Stimulated activated CD8-positive, alpha-beta memory T cell treated with anti-CD3 and anti-CD28 coated beads, Interleukin-4, amount 100 ng/mL, for 1 hour (primary cell): ENCODE data around the gene KCNH2.

Experiments
- DNase-seq, 2 donors: peaks; one replicate each; pipeline ENCODE4 v3.0.0-alpha.2; 2020; ENCODE audit warnings: low read depth in 2 of 2, low spot score in 1 of 2

Gene KCNH2

DNA sequence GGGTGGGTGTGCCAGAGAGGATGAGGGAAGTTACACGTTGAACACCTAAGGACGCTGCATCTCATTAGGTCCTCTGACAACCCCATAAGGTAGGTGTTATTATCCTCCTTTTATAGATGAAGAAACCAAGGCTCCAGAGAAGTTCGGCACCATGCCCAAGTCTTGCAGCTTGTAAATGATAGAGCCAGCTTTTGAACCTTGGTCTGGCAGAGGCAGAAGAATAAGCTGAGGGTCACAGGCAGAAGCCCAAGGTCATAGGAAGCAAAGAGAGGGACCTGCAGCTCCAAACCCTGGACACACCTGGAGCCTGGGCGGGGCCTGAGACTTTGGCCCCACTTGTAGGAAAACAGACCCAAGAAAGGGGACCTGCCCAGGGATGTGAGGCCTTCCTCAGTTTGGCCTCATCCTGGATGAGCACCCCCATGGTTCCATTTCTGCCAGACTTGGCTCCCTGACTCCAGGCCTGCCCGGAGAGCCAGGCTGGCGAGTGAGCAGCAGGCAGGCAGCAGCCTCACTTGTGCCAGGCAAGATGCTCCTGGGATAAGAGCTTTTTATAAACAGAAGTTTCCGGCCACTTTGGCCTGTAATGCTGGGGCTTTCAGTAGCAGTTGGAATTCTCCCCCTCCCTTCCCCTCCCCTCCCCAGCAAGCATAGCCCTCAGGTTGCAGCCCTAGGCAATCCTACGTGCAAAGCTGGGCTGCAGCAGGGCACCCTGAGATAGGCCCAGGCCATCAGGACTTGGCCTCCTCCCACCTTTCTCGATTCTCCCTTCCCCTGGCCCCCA is 2.4 kb downstream of the KCNH2 start:
- no peak for DNase-seq

DNA sequence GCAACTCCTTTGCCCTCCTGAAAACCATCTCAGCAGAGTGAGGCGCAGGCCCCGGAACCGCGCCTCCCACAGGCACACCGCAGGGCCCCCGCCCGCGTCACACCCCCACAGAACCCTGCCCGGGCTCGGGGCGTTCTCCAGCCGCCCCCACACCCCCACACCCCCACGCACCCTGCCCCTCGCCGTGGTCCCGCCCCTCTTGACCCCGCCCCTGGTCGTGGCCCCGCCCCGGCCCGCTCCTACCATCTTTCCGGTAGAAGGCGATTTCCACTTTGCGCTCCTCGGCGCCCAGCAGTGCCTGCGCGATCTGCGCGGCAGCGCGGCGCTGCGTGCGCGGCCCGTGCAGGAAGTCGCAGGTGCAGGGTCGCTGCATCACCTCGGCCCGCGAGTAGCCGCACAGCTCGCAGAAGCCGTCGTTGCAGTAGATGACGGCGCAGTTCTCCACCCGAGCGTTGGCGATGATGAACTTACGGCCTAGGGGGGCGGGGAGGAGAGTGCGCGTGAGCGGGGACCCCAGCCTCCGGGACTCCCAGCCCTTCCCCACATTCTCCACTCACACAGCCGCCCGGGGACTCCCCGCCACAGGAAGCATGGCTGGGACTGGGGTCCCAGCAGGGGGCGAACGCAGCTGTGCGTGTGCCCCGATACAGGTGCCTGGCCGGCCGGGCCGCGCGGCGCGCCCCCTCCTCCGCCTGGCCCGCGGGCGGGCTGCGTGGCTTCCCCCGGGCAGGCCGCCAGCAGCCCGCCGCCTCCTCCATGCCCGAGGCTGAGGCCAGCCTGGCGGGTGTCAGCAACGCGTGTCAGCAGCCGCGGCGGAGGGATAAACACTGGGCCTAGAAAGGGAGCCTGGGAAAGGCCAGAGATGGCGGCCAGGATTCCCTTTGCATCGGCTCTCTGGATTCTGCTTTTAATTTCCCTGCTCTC is 3.4 kb downstream of the KCNH2 start:
- peak; percentile 41 to 68 for DNase-seq

DNA sequence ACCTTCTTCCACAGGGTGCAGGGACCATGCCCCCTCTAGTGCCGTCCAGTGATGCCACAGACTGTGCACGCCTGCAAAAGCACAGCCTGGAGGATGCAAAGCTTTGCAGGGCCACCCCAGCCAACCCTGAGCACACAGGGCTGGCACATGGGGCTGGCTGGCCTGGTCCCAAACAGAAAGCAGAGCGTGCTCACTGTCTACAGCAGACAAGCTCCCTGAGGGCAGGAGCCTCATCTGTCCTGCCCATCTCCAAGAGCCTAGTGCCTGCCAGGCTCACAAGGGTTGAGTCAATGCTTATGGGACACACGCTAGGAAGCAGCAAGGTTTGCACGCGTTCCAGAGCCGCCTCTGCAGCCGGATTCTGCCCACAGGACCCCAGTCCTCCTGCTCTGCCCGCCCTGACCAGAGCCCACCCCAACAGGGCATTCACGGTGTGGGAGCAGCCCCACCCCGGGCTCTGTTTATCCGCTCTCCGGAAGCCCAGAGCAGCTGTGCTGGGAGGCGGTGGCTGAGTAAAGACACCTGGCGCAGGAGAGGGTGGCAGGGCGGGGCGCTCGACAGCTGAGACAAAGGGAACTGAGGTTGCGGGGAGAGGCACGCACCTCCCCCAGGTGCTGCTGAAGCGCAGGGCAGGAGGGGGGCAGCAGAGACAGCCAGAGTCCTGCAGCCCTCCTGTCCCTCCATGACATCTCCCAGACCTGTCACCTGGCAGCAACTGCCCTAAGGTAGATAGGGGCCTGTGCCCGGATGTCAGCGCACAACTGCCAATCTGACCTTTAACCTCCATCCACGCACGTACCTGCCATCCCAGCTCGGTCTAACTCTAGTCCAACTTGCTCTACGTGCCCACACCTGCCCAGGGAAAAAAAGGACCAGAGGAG is 4.3 kb downstream of the KCNH2 start:
- no peak for DNase-seq

DNA sequence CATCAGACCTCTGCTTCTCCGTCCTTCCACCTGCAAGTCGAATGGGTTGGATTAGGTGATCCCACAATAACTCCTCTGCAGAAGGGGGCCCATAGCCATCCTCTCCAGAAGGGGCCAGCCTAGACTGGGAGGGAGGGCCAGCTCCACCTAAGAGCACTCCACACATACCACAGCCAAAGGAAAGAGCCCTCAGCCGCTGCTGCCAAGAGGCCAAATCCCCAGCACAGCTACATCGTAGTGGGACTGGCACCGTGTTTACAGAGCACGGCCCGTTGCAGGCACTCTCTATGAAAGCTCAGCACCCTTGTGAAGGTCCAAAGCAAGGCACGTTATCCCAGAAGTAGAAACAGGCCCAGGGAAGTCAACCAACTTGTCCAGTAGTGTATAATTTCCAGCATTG is 5.4 kb downstream of the KCNH2 start:
- DNase-seq = no peak

DNA sequence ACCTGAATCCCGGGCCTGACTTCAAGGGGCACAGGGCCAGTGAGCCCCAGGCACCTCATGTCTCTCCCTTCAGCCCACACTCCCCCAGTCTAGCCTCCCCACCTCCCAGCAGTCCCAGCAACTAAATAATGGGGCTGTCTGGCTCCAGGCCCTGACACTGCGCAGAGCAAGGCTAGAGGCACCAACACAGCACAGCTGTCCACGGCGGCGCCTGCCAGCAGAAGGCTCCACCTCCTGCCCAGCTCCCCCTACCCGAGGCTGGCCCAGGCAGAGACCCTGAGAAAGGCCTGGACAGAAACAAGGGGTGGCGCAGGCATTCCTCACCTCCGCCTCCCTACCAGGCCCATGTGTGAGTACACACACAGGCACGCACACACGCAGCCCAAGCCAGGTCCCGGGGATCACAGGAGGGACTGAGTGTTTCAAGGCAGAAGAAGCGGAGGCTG is 6.1 kb downstream of the KCNH2 start:
- DNase-seq = no peak

DNA sequence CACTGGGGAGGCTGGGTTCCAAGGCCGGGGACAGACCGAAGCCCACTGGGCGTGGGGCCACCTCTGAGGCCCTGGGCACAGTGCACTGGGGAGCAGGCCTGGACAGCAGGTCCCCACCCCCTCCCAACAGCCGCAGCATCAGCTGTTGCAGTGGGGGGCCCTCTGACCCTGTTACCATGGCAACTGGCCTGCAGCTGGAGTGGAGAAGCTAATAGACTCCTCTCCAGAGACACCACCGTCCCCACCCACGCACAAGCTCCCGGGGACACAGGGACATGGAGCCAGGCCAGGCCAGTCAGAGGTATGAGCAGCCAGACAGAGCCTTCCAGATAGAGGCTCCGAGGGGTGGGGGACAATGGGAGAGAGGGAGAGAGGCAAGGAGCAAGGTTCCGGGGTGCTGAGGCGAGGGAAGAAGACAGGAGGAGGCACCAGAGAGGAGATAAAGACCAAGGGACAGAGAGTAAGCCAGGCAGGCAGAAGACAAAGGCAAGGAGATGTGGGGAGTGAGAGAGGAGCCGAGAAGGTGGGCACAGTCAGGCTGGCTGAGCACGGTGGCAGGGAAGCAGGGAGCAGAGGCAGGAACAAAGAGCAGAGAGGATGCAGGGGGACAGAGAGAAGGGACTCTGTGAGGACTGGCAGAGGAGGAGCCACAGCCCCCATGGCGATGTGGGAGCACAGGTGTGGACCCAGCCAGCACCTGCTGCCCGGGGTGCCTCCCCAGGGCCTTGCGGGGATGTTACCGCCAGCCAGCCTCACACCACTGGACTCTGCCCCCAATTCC is 6.7 kb downstream of the KCNH2 start:
- no peak for DNase-seq

DNA sequence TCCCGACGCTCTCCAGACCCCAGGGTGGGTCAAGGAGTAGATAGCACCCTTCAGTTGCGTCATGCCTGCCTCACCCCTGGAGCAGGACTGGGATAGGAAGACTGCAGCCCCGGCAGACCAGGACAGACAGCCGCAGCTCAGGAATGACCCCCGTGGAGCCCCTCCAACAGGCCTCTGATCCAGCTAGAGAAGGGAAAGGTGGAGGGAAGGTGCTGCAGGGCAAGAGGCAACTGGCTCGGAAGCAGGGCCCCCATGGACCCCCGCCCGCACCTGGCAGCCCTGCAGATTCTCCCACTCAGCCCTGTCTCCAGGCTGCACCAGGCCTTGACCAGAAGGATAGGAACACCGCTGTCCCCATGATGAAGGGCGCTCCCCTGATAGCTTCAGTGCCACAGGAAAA is 7.7 kb downstream of the KCNH2 start:
- DNase-seq = no peak

DNA sequence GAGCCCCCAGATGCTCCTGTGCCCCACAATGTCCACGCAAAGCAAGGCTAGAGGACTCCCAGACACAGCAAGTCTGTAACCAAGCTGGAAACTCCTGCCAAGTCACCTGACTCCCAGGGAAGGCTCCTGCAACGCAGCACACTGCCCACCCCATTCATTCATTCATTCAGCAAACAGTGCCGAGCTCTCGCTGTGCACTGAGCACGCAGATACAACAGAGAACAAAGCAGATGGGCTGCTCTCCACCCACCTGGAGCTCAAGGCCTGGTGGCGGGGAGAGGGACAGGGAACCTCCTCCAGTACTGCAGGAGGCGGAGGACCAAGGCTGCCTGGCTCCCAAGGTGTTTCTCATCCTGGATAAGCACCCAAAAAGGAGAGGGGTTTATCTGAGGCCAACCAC is 8.6 kb downstream of the KCNH2 start:
- DNase-seq = no peak

DNA sequence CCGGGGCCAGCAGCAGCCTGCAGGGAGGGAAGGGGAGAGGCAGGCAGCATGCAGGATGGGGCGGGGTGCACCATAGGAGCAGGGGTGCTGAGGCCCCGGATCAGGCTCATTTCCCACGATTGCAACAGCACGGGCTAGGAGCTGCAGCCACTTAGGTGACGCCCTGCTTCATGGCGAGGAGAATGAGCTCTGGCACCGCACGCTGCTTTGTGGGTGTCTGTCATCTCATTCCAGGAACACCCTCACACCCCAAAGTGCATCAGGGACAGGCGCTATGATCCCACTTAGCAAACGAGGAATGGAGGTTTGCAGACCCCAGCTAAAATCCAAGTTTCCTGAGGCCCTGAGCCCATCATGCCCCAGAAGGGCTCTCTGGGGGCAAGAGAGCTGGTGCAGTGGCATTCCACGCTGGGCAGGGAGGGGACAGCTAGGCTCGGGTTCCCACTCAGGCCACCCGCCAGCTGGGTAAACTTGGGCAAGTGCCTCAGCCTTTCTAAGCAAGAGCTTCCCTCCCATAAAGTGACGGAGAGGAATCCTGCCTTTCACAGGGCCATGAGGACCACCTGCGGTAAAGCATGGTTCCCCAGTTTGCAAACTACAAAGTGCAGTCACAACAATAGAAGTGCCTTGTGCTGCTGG is 9.3 kb downstream of the KCNH2 start:
- no peak for DNase-seq

DNA sequence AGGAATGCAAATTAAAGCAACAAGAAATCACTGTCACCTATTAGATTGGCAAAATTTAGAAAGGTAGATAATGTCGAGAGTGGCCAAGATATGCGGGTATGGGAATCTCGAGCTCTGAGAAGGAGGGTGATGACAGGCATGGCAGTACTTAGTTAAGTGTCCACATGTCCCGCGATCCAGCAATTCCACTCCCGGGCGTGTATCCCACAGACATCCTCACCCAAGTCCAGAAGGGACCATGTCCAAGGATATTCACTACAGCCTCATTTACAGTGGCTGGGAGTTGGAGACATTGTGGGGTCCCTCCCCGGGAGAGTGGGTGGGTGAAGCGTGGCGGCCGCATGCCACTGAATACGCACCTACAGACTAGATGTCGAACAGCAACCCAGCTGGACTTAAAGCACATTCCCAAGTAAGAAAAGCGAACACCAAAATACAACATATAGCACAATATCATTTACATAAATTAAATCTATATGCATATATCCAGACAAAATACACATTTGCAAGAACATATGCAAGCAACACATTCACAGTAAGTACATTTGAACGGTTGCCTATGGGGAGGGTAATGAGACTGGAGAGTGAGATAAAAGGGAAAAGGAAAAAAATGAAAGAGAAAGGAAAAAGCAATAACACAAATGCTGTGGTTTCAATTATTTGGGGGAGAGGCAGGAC is 9.9 kb downstream of the KCNH2 start:
- DNase-seq = no peak

DNA sequence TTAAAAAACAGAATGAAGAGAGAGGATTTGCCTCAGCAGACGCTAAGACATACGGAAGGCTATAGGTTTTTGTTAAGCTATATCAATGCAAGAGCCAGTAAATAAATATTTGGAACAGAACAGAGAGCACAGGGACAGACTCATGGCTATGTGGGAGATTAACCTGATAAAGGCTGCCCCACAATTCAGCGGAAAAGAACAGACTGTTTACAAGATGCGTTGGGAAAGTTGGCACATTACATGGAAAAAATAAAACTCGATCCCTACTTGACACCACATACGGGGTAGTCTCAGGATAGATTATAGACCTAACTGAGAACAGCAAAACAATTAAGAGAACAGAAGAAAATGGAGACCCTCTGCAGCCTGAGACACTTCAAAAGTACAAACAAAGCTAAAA is 10.8 kb downstream of the KCNH2 start:
- no peak for DNase-seq

DNA sequence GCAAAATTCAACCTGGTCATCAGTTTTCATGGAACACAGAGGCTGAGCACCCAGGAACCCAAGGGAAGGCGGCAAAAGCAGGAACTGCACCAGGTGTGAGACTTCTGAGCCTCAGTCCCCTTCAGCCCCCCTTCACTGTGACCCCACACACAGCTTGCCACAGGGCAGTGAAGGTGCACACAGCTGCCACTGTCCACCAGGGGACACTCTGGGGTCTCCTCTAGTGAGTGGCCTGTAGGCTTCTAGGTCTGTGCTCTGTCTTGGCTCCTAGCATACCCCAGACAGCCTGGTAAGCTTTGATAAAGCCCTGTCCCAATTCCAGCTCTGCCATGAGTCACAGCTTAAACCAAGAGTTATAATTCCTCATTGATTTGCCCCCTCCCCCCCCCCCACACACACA is 12.1 kb downstream of the KCNH2 start:
- no peak for DNase-seq

DNA sequence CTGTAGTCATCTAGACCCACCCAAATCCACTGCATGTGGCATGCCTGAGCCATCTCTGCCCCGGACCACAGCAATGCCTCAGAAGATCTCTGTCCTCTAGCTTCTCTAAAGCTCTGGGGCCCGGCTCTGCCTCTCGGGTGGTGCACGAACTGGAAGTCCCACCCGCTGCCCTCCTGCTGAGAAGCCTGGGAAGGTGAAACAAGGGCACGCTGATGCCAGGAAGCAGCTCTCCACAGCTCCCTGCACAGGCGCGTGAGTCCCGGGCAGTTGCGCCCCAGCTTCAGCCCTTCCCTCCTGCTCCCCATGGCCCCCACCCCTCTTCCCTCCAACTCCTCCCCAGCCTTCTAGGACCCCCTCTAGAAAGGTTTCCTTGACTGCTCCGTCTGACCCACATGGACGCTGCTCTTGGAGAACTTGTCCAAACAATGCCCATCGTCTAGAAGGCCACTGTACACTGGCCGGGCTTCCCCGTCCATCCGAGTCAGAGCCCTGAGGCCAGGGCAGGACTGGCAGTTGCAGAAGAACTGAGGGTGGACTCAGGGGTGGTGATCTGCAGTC is 12.8 kb downstream of the KCNH2 start:
- DNase-seq = no peak

DNA sequence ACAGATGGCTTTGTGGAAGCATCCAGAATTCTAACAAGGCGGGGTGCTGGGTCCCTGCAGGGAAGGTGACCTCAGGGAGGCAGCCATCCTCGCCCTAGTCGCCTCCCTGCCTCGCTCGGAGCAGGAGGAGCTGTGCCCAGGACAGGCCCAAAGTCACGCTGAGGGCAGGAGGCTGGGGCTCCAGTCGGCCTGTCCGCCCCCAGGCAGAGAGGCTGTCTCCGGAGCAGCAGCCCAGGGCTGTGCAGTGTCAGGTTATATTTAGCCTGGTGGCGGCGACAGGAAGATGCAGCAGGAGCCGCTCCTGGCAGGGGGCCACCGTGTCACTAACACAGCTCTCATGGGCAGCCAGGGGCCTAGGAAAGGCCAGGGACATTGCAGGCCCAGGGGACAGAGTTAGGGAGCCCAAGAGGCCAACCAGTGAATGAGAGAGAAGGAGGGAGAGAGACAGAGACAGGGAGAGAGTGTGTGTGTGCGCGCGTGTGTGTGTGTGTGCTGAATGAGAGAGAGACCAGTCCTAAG is 13.5 kb downstream of the KCNH2 start:
- no peak for DNase-seq

DNA sequence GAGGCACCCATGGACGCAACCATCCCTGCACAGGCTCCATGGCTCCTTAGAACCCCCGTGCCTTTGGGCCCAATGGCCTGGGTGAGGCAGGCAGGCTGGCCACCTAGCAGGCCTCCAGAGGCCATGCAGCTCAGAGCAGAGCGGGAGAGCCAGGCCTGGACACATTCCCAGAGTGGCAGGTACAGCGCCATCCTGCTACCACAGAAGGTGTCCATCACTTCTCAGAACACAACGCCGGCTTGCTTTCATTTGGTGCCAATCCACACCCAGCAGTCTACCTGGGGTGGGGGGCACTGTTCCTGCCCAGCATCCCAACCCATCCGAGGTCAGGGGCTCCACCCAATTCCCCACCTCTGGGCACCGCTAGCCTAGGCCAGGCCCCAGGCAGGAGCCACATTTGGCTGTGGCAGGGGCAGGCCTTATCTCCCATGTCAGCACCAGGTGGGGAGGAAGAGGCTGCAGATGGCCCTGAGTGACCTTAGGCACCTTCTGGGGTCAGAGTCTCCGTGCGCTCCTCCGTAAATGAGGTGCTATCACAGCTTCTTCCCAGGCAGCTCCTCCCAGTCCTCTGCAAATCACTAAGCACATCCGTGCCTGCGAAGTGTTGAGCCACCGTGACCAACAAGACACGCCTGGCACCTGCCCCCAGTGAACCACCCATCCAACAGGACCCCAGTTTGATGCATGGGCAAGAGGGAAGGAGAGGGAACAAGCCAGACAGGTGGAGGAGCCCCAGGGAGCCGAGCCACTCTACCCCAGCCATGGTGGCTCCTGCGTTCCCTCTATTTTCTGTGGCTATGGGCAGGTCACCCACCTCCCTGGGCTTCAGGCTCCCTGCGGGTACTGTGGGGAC is 14.2 kb downstream of the KCNH2 start:
- no peak for DNase-seq

DNA sequence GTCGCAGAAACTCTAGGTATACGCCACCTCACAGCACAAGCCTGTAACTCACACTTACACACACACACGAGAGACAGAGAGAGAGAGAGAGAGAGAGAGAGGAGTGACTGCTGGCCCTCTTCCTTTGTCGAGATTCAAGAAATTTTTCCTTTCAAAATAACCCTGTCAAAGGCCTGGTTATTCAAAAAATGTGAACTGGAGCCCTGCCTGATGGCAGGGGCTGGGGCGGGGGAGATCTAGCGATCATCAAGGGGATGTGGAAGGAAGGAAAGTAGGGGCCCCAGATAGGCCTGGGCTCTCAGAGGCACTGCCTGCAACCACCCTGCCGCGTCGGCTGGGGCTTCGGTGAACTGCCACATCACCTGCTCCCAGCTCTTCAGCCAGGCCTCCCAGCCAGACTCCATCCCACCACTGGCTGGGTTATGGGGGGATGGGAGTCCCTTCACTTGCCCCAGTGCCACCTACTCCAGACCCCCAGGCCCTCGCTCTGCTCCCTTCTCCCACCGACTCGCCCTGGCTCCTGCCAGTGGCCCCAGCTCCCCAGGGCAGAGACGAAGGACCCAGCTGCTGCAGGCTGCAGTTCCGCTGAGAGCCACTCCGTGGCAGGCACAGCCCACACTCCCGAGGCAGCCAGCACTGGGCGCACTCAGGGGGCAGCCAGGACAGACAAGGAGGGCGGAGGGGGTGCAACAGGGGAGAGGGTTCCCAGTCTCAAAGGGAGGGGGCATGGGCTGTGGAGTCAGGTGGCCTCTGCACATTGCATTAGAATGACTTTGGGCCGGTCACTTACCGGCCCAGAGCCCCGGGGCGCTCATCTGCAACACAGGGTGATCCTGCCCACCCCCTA is 15.3 kb downstream of the KCNH2 start:
- DNase-seq = no peak

DNA sequence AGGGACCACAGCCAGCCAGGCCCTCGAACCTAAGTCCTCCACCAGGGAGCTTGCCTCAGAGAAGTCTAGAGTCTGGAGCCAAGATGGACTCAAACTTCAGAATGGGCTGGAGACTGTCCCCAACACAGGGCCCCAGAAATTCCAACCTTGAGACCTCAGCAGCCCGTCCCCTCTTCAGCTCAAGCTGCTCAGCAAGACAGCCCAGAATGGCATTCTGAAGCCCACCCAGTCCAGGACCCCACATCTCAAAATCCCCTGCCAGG is 15.9 kb downstream of the KCNH2 start:
- no peak for DNase-seq
